Measurements from ENCODE around the gene SLF2. TPM values are rescaled to one million over a fixed set of nuclear protein-coding genes. Genes with fewer than 3 reads are reported as not detected.

SLF2 gene
- total and polyA plus RNA-seq, 9 of the 15 experiments (the other 6 are each of a cell fraction or from before 2014, with no cell fraction given), result 1.7 to 18.4 (median 7.8) TPM

GRCh38 chr10:100972115-100972903 is 59.5 kb downstream of the SLF2 start:
- Histone ChIP-seq H4K20me1 (replicated peaks; ENCODE audit: control insufficient read depth, insufficient read depth, low read length) (no peaks in the 10 kb centered on the region), H3K9me1 (ENCODE audit: control insufficient read depth, insufficient read depth, low read length) (no peaks in the 10 kb centered on the region), H3K4me1 (replicated peaks in 1 of 2; ENCODE audit: control insufficient read depth in 2 of 2, insufficient read depth in 2 of 2, low read length in 2 of 2) (peaks cover 8 to 14% of the 10 kb centered on the region in 2 experiments), H3K9ac (ENCODE audit: insufficient read depth in 1 of 2, low read depth in 2 of 2, low read length in 2 of 2) (no peak overlapping the region), H3K4me3 (no peak overlapping the region), H3K27ac (ENCODE audit: extremely low read depth, low read depth, low read length) (no peak overlapping the region), H3K4me2 (ENCODE audit: insufficient read depth, low read length) (no peak overlapping the region), H3K27me3 (ENCODE audit: control insufficient read depth in 2 of 2, insufficient read depth in 2 of 2, low read length in 2 of 2) (no peaks in the 10 kb centered on the region), H2AFZ (ENCODE audit: low read depth, low read length) (no peak overlapping the region), H3K9me3 (replicated peaks; ENCODE audit: control insufficient read depth, insufficient read depth, low read depth, low read length) (no peaks in the 10 kb centered on the region), H3K79me2 (ENCODE audit: control insufficient read depth, insufficient read depth, low read length) (no peaks in the 10 kb centered on the region), H3K36me3 (ENCODE audit: control insufficient read depth, insufficient read depth, low read length) (no peaks in the 10 kb centered on the region)
- CTCF ChIA-PET (ENCODE audit: low intra/inter-chr PET ratio), result no interaction called here
- no peak for FAIRE-seq
- no peak for DNase-seq (ENCODE audit: extremely low read depth in 1 of 4, low spot score in 3 of 4)
- in situ Hi-C loops (cut with MboI), result no loop called here
- POLR2A ChIA-PET, result interaction anchor here (1.1 kb wide), 2 partner anchors 13 to 45 kb away, joined by 3 to 4 read pairs; no protein-coding TSS in a partner anchor
- no TSS peak for BruUV-seq (replicated peaks)
- TF ChIP-seq RNF2 (IDR thresholded peaks at IDR 0.05) (no peak), NR2C1 (IDR thresholded peaks at IDR 0.05) (peak; percentile 64), NR2C1 (tag; IDR thresholded peaks at IDR 0.05) (peak; percentile 52), NR2C2 (CRISPR knock-in tag; IDR thresholded peaks at IDR 0.05) (no peak), NR2C2 (tag; IDR thresholded peaks at IDR 0.05) (peak; percentile 32; the same call in 1 of the 2 replicates)
- TF ChIP-seq, protein P1, sequence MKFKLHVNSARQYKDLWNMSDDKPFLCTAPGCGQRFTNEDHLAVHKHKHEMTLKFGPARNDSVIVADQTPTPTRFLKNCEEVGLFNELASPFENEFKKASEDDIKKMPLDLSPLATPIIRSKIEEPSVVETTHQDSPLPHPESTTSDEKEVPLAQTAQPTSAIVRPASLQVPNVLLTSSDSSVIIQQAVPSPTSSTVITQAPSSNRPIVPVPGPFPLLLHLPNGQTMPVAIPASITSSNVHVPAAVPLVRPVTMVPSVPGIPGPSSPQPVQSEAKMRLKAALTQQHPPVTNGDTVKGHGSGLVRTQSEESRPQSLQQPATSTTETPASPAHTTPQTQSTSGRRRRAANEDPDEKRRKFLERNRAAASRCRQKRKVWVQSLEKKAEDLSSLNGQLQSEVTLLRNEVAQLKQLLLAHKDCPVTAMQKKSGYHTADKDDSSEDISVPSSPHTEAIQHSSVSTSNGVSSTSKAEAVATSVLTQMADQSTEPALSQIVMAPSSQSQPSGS (CRISPR knock-in tag; IDR thresholded peaks at IDR 0.05), result no peak
- no peak for ATAC-seq
- intact Hi-C loops (cut with micrococcal nuclease), result no loop called here
- 28% methylated on average over 9 of the region's 13 CpGs for WGBS (ENCODE audit: insufficient coverage, low coverage, missing lambda C conversion rate)
